Neuronal stem cell (in vitro differentiated cells): ENCODE results near the gene RBFOX2.

Experiments
- DNase-seq: peaks from one replicate; pipeline ENCODE4 v3.0.0-alpha.2; 2013; ENCODE audit warnings: low spot score
- H2AFZ ChIP-seq: one replicate; pipeline ENCODE4 v1.6.1; 2013; ENCODE audit warnings: mild to moderate bottlenecking, low read length, inconsistent platforms
- H2AK5ac ChIP-seq: 2 replicates; pipeline ENCODE4 v1.6.1; 2013; ENCODE audit warnings: low read depth, mild to moderate bottlenecking, inconsistent platforms, low read length, moderate library complexity, mixed read lengths
- H2BK120ac ChIP-seq: 2 replicates; pipeline ENCODE4 v1.6.1; 2013; ENCODE audit warnings: low read depth, mild to moderate bottlenecking, inconsistent platforms, low read length, moderate library complexity, mixed read lengths
- H2BK12ac ChIP-seq: one replicate; pipeline ENCODE4 v1.6.1; 2013; ENCODE audit warnings: low read length, inconsistent platforms
- H2BK15ac ChIP-seq: 2 replicates; pipeline ENCODE4 v1.6.1; 2013; ENCODE audit warnings: mild to moderate bottlenecking, low read length, inconsistent platforms, mixed read lengths
- H2BK5ac ChIP-seq: one replicate; pipeline ENCODE4 v1.6.1; 2013; ENCODE audit warnings: inconsistent platforms, mild to moderate bottlenecking, low read length, moderate library complexity
- H3K14ac ChIP-seq: one replicate; pipeline ENCODE4 v1.6.1; 2013; ENCODE audit warnings: low read length, inconsistent platforms
- H3K18ac ChIP-seq: 2 replicates; pipeline ENCODE4 v1.6.1; 2013; ENCODE audit warnings: low read length, inconsistent platforms
- H3K23ac ChIP-seq: 2 replicates; pipeline ENCODE4 v1.6.1; 2013; ENCODE audit warnings: low read depth, mild to moderate bottlenecking, mixed read lengths, low read length, inconsistent platforms; ENCODE audit not compliant: poor library complexity
- H3K27ac ChIP-seq: replicated peaks from 3 replicates; pipeline ENCODE4 v1.5.1; 2013; ENCODE audit warnings: low read length, inconsistent platforms
- H3K27me3 ChIP-seq, 3 experiments: 2 replicates each; pipeline ENCODE4 v1.6.1; 2013; ENCODE audit warnings: low read length in 3 of 3, mild to moderate bottlenecking in 2 of 3, inconsistent platforms in 1 of 3, low read depth in 1 of 3, mixed read lengths in 1 of 3, moderate library complexity in 1 of 3; ENCODE audit not compliant: control insufficient read depth in 3 of 3, insufficient read depth in 3 of 3
- H3K36me3 ChIP-seq, 2 donors: replicated peaks in 1 of 2; 2 replicates each; pipeline ENCODE4 v1.6.1; 2013; ENCODE audit warnings: low read length in 2 of 2; ENCODE audit not compliant: control insufficient read depth in 2 of 2, insufficient read depth in 2 of 2
- H3K4ac ChIP-seq: 2 replicates; pipeline ENCODE4 v1.6.1; 2013; ENCODE audit warnings: inconsistent platforms, mild to moderate bottlenecking, low read length, moderate library complexity
- H3K4me1 ChIP-seq, 2 donors: 1 replicate in 1 of 2; 2 replicates in 1 of 2; pipeline ENCODE4 v1.6.1; 2013; ENCODE audit warnings: low read length in 2 of 2, low read depth in 1 of 2; ENCODE audit not compliant: control insufficient read depth in 2 of 2, insufficient read depth in 1 of 2
- H3K4me2 ChIP-seq: one replicate; pipeline ENCODE4 v1.6.1; 2013; ENCODE audit warnings: mild to moderate bottlenecking, low read length, inconsistent platforms; ENCODE audit not compliant: insufficient read depth, poor library complexity, severe bottlenecking
- H3K4me3 ChIP-seq, 2 donors: 2 replicates each; pipeline ENCODE4 v1.5.1; 2013; ENCODE audit warnings: low read length in 2 of 2, mild to moderate bottlenecking in 2 of 2, inconsistent platforms in 1 of 2, moderate library complexity in 1 of 2
- H3K79me1 ChIP-seq: one replicate; pipeline ENCODE4 v1.6.1; 2013; ENCODE audit warnings: low read depth, mild to moderate bottlenecking, inconsistent platforms, low read length, moderate library complexity
- H3K9ac ChIP-seq: one replicate; pipeline ENCODE4 v1.6.1; 2013; ENCODE audit warnings: mild to moderate bottlenecking, low read depth, low read length, inconsistent platforms; ENCODE audit not compliant: poor library complexity
- H3K9me3 ChIP-seq, 2 donors: replicated peaks in 1 of 2; 2 replicates each; pipeline versions ENCODE3 to v1.6.1; 2013; ENCODE audit warnings: low read length in 2 of 2, mild to moderate bottlenecking in 2 of 2, inconsistent platforms in 1 of 2, low read depth in 1 of 2, mixed read lengths in 1 of 2, moderate library complexity in 1 of 2; ENCODE audit not compliant: control insufficient read depth in 2 of 2, insufficient read depth in 1 of 2
- H4K8ac ChIP-seq: one replicate; pipeline ENCODE4 v1.6.1; 2013; ENCODE audit warnings: low read depth, mild to moderate bottlenecking, inconsistent platforms, low read length, moderate library complexity
- H4K91ac ChIP-seq: one replicate; pipeline ENCODE4 v1.6.1; 2013; ENCODE audit warnings: low read length, low read depth, mild to moderate bottlenecking, inconsistent platforms; ENCODE audit not compliant: poor library complexity
- WGBS, 2 donors: extraction: QIAGEN DNeasy Blood & Tissue Kit; methylation state at CpG; one replicate each; pipeline ENCODE4 v1.1.7; 2013; ENCODE audit warnings: missing lambda C conversion rate in 2 of 2, mixed read lengths in 1 of 2; ENCODE audit not compliant: insufficient read length in 2 of 2, insufficient replicate concordance in 1 of 2; ENCODE audit errors: extremely low coverage in 2 of 2; 5-methylcytosine and 5-hydroxymethylcytosine counted together

RBFOX2 gene

DNA sequence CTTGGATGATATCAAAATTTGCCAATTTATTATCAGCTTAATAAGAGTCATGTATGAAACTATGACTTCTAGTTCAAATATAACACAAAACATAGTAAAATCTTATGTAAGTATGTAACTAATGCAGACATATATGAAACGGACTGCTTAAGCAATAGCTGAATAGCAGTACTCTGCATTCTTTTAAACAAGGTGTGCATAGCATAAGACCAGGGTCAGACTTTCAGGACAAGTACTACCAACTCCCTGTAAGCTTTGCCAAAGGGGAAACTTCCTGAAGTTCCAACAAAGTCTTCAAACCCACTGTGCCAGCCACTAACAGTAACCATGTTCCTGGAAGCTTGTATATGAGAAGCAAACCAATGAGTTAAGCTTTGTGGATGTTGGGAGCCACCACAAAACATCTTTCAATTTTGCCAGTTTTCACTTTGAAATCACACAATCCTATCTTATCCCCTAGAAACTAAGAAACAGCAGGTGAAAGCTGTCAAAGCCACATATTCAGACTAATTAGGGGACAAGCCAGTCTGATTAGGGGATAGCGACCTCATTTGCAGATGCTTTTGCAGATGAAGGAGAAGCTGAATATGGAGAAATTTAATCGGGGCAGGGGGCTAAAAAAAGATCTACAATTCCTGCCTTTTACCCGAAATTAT is 13.3 kb downstream of the RBFOX2 start:
- no peak for DNase-seq
- Histone ChIP-seq H3K18ac (no peak overlapping the region), H2AK5ac (no peak overlapping the region), H3K9me3 (peaks cover 0 to 5% of the 10 kb centered on the region in 2 donors), H2BK15ac (no peak overlapping the region), H3K4me2 (no peak overlapping the region), H3K4ac (no peak overlapping the region), H4K8ac (no peak overlapping the region), H3K27me3 (no peaks in the 10 kb centered on the region), H4K91ac (no peak overlapping the region), H3K36me3 (no peaks in the 10 kb centered on the region), H2BK12ac (no peak overlapping the region), H3K9ac (no peak overlapping the region), H2AFZ (no peak overlapping the region), H3K79me1 (no peaks in the 10 kb centered on the region), H2BK120ac (no peak overlapping the region), H3K27ac (peak overlapping the region; percentile 42), H3K4me1 (peaks cover 23 to 34% of the 10 kb centered on the region in 2 donors), H3K4me3 (no peak overlapping the region), H3K23ac (no peak overlapping the region), H3K14ac (no peak overlapping the region), H2BK5ac (no peak overlapping the region)
- WGBS, 2 donors = no CpG with 5 or more reads among the region's 4 CpGs

DNA sequence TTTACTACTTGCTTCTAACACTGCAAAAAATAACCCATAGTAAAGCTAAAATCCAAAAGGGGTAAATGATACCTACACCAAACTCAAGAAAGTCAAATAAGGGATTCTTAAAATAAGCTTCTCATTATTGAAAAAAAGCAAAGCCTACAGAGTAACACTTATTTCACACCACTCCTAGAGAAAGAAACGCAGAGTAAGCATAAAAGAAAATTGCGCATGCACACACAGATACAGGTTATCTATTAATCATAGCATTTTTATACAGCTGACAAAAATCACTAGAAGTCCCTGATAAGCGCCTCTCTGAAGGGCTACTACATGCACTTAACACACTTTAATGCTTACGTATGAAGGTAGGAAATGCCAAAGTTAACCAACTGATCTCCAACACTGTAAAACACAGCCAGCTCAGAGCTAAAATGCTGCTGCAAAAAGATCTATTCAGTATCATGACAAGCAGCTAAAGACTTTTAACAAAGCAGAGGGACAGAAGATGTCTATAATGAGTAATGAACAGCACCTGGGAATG is 14.0 kb downstream of the RBFOX2 start:
- no peak for DNase-seq
- H2BK12ac ChIP-seq = no peak overlapping the region
- H2BK15ac ChIP-seq = no peak overlapping the region
- no peak overlapping the region for H4K8ac ChIP-seq
- H3K9me3 ChIP-seq = peaks cover 0 to 5% of the 10 kb centered on the region in 2 donors
- H2BK5ac ChIP-seq = no peak overlapping the region
- no peaks in the 10 kb centered on the region for H3K79me1 ChIP-seq
- H2AK5ac ChIP-seq = no peak overlapping the region
- peaks cover 27 to 34% of the 10 kb centered on the region in 2 donors for H3K4me1 ChIP-seq
- no peak overlapping the region for H3K9ac ChIP-seq
- H3K36me3 ChIP-seq = no peaks in the 10 kb centered on the region
- no peak overlapping the region for H3K18ac ChIP-seq
- no peak overlapping the region for H2BK120ac ChIP-seq
- H3K23ac ChIP-seq = no peak overlapping the region
- no peaks in the 10 kb centered on the region for H3K27me3 ChIP-seq
- no peak overlapping the region for H3K14ac ChIP-seq
- no peak overlapping the region for H2AFZ ChIP-seq
- no peak overlapping the region for H3K4me2 ChIP-seq
- no CpG with 5 or more reads among the region's 4 CpGs for WGBS, 2 donors
- no peak overlapping the region for H3K4ac ChIP-seq
- H4K91ac ChIP-seq = no peak overlapping the region
- H3K4me3 ChIP-seq = no peak overlapping the region
- H3K27ac ChIP-seq = no peak overlapping the region

DNA sequence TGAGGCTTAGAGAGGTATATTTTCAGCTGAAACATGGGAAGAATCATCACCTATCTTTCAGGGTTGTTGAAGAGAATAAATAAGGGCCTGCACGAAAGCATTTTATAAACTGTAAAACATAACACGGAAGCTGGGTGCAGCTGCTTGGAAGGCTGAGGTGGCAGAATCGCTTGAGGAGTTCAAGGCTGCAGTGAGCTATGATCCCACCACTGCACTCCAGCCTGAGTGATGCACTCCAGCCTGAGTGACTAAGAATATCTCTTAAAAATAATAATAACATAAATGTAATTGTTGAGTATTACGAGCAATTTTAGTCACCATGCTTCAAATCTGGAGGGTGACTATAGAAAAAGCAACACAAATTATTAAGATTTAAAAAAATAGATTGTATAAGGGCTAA is 16.3 kb downstream of the RBFOX2 start:
- Histone ChIP-seq H3K4ac (no peak overlapping the region), H2BK120ac (no peak overlapping the region), H3K4me3 (no peak overlapping the region), H2AK5ac (no peak overlapping the region), H4K8ac (no peak overlapping the region), H4K91ac (no peak overlapping the region), H2BK5ac (no peak overlapping the region), H3K36me3 (no peaks in the 10 kb centered on the region), H3K4me2 (no peak overlapping the region), H2BK15ac (no peak overlapping the region), H2BK12ac (no peak overlapping the region), H3K27ac (no peak overlapping the region), H3K27me3 (no peaks in the 10 kb centered on the region), H3K9me3 (no peaks in the 10 kb centered on the region), H3K14ac (no peak overlapping the region), H3K4me1 (peaks cover 20 to 24% of the 10 kb centered on the region in 2 donors), H3K9ac (no peak overlapping the region), H3K79me1 (no peaks in the 10 kb centered on the region), H3K23ac (no peak overlapping the region), H2AFZ (no peak overlapping the region), H3K18ac (no peak overlapping the region)
- WGBS, 2 donors = no CpG with 5 or more reads among the region's 4 CpGs
- no peak for DNase-seq

DNA sequence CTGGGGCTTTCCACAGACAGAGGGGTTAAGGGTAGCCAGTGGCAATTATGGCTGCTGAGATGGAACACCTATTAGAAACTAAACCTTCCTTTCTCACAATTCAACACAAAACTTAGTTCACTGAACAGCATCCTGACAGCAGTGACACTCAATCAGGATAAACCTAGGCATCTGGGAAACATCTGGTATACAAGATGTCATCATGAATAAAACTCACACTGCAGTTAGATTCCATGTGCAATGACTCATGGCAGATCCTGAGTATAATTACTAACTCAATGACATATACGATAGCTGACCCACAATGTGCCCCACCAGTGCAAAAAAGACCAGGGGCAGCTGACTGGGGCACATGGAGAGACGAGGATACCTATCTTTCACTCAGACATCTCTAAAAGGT is 17.7 kb downstream of the RBFOX2 start:
- no peak overlapping the region for H3K4ac ChIP-seq
- no peak overlapping the region for H3K9ac ChIP-seq
- no peaks in the 10 kb centered on the region for H3K79me1 ChIP-seq
- H3K14ac ChIP-seq = no peak overlapping the region
- H3K23ac ChIP-seq = no peak overlapping the region
- no peak overlapping the region for H2BK120ac ChIP-seq
- H2BK12ac ChIP-seq = no peak overlapping the region
- H2BK15ac ChIP-seq = no peak overlapping the region
- H3K9me3 ChIP-seq = no peaks in the 10 kb centered on the region
- no peak overlapping the region for H3K18ac ChIP-seq
- H3K27me3 ChIP-seq = no peaks in the 10 kb centered on the region
- H4K8ac ChIP-seq = no peak overlapping the region
- WGBS, 2 donors = no CpG with 5 or more reads among the region's 2 CpGs
- no peak overlapping the region for H3K27ac ChIP-seq
- no peaks in the 10 kb centered on the region for H3K36me3 ChIP-seq
- no peak overlapping the region for H4K91ac ChIP-seq
- H3K4me1 ChIP-seq = peaks cover 12 to 21% of the 10 kb centered on the region in 2 donors
- no peak for DNase-seq
- H3K4me3 ChIP-seq = no peak overlapping the region
- no peak overlapping the region for H3K4me2 ChIP-seq
- no peak overlapping the region for H2AFZ ChIP-seq
- H2BK5ac ChIP-seq = no peak overlapping the region
- no peak overlapping the region for H2AK5ac ChIP-seq
